Hematopoietic multipotent progenitor cell treated with erythropoietin and hydrocortisone succinate and interleukin-3 and kit ligand, for 6 days (in vitro differentiated cells): ENCODE results near the gene DOP1A.
A peak's percentile ranks its signal among the peaks of the same experiment; 100 is the strongest.

Source experiments
- DNase-seq: peaks from one replicate; pipeline ENCODE4 v3.0.0-alpha.2; 2015

The DOP1A gene

DNA sequence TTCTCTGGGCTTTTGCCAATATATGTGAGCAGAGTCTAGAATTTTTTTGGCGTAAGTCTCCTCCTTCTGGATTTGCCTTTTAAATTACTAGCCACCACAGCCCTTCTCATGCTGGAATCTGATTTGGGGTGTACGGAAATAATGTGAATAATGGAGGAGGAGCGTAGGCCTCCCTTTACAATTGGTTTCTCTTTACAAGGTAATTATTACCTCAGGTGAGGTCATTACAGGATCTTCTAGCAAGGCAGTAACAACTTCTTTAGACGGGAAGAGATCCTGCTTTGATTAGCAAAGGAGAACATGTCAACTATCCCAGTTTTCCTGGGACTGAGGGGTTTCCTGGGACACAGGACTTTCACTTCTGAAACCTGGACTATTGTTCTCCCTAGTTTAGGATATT is 134.6 kb downstream of the DOP1A start:
- DNase-seq = no peak

DNA sequence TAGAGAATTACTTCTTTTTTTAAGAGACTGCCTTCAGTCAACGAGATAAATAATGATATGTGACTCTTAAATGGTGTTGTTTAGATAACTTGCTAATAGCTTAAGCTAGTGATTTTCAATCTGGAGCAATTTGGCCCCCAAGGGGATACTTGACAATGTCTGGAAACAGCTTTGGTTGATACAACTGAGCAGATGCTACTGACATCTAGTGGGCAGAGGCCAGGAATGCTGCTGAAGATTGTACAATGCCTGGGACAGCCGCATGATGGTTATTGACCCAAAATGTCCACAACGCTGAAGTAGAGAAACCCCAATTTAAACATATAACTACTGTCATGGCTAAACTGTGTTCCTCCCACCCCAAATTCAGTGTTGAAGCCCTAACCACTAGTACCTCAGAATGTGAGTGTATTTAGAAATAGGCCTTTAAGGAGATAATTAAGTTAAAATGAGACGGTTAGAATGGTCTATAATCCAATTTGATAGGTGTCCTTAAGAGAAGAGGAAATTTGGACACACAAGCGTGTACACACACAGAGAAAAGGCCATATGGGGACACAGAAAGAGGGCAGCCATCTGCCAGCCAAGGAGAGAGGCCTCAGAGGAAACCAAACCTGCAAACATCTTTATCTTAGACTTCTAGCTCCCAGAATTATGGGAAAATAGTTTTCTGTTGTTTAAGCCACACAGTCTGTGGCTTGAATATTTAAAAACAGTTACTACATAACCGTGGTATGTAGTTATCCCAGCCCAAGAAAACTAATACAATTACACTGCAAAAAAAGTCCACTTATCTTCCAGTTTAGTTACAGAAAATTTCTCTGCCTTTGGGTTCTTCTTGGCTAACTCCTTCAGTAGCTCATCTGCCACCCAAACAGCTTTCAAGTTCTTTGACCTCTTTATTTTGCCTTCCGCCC is 147.9 kb downstream of the DOP1A start:
- peak; percentile 89 for DNase-seq

DNA sequence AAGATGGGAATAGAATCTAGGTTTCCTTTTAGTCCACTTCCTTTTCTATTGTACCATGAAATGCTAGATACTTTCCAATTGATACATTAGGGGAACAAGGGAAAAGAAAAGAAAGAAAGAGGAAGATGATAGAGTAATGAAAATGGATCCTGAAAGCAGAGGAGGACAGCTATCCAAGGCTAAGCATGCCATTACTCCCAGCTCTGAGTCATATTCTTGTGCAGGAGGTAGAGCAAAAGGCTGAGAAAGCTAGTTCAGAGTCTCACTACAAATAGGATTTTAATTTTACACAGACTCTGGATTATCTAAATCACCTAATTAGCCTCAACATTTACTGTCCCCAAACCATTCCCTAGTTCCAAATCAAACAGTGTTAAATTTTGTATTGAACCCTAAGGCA is 149.3 kb downstream of the DOP1A start:
- DNase-seq = no peak
